ENCODE results near the gene STRBP.

DNA sequence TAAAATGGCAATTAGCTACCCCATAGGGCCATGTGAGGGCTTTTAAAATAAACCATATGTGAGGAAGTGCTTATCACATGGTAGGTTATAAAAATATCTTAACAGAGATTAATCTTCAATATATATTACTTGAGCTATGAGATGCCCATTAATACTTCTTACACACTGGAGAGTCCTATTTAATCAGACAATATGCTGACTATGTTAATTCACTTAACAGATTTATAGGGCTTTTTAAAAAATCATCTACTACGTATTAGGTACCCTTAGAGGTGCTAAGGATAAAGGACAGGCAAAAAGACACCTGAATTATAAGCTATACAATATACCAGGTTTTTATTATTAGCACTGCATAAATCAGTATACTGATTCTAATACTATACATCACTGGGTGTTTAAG lies 102.6 kb downstream of the STRBP start:
- TF ChIP-seq, protein P1, sequence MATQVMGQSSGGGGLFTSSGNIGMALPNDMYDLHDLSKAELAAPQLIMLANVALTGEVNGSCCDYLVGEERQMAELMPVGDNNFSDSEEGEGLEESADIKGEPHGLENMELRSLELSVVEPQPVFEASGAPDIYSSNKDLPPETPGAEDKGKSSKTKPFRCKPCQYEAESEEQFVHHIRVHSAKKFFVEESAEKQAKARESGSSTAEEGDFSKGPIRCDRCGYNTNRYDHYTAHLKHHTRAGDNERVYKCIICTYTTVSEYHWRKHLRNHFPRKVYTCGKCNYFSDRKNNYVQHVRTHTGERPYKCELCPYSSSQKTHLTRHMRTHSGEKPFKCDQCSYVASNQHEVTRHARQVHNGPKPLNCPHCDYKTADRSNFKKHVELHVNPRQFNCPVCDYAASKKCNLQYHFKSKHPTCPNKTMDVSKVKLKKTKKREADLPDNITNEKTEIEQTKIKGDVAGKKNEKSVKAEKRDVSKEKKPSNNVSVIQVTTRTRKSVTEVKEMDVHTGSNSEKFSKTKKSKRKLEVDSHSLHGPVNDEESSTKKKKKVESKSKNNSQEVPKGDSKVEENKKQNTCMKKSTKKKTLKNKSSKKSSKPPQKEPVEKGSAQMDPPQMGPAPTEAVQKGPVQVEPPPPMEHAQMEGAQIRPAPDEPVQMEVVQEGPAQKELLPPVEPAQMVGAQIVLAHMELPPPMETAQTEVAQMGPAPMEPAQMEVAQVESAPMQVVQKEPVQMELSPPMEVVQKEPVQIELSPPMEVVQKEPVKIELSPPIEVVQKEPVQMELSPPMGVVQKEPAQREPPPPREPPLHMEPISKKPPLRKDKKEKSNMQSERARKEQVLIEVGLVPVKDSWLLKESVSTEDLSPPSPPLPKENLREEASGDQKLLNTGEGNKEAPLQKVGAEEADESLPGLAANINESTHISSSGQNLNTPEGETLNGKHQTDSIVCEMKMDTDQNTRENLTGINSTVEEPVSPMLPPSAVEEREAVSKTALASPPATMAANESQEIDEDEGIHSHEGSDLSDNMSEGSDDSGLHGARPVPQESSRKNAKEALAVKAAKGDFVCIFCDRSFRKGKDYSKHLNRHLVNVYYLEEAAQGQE (IDR thresholded peaks at IDR 0.05; ENCODE audit: insufficient read depth in 1 of 2, low read depth in 2 of 2, low read length in 2 of 2) = no peak
- no peak for TF ChIP-seq POLR2AphosphoS5 (IDR thresholded peaks at IDR 0.05; ENCODE audit: low read depth, low read length)

All from PFSK-1 (cell line).